SW 1271 (cell line): ENCODE measurements around the gene SND1.

Experiments used
- DNase-seq, 2 experiments: peaks; one replicate each; lab custom pipeline; 2025; lab: John Stamatoyannopoulos, UW

Gene SND1

GRCh38 chr7:127905491-127906330, 253.7 kb downstream of the SND1 start:
- peak in 1 of 2 experiments; percentile 25 for DNase-seq

DNA sequence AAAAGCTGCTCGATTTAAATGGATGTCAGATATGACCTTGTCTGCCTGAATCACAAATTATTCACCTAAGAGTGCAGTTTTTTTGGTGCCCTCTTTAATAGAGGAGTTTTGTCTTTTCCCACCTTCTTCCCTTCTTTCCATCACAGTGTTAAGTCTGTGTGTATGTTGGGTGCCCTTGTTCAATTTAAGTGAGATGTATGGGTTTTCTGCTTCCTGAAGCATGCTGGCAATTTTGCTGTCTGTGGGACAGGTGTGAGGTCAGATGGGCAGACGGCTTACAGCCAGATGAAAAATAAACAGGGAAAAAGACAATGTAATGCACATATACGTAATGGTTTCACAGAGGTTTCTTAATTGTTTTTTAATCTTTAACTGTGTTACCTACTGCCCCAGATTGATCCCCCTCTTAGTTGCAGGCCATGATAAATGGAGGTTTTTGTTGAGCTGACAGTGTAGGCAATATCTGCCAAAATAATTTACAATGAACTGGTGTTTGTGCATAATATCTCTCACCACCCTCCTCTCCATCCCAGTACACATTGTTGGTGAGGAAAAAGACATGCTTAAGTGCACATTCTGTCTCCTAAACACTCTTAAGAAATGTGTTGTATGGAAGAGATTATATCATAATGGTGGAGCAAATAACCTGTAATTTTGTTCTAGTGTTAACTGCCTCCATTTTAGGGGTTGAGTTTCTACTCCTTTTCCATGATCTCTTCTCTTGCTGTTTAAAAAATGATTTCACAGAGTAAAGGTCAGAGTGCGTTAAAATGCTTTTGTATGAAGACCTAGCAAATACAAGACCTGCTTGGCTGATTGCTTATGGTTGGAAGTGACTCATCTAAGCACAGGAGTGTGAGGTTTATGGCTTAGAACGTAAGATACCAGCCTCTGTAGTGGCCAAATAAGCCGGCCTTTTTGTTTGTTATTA, 255.4 kb downstream of the SND1 start:
- no peak for DNase-seq

GRCh38 chr7:127908430-127909258, 256.6 kb downstream of the SND1 start:
- no peak for DNase-seq

DNA sequence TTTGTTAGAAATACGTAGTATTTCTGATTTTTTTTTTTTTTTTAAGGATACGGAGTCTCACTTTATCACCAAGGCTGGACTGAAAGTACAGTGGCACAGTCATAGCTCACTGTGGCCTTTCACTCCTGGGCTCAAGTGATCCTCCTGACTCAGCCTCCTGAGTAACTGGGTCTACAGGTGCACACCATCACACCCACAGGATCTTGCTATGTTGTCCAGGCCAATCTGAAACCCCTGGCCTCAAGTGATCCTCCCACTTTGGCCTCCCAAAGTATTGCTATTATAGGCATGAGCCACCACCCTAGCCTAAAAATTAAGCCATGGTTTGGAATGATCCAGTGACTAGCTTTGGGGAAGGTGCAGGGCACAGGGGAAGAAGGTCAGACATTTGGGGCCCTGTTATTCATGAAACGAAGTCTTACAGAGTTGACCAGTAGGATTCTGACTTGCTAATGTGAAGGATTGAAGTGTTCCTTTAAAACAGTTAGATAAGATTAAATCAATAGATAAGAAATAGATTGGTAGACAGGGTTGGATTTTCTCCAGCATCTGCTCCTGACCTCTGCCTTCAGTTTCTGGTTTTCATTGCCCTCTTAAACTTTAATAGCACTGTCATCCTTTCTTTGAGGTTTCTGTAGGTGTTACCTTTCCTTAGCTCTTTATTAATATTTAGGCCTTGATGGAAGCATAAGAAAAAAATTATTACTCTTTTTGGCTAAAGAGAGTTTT, 257.6 kb downstream of the SND1 start:
- DNase-seq: no peak

DNA sequence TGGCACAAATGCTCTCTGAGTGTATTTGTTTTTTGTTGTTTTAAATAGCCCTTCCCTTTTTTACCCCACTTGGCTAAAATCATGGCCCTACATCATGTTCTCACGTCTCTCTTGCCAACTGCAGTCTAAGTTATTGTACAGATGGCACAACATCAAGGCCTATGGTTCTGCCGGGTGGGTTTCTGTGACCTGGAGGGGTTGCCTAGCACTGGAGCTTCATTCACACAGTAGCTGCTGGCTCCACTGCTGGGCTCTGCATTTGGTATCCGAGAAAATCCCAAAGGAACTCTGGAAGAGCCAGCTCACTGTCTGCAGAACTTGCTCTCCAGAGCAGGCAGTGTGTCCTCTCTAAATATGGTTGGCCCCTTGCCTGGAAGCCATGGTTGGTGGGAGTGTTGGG, 258.7 kb downstream of the SND1 start:
- DNase-seq: no peak

DNA sequence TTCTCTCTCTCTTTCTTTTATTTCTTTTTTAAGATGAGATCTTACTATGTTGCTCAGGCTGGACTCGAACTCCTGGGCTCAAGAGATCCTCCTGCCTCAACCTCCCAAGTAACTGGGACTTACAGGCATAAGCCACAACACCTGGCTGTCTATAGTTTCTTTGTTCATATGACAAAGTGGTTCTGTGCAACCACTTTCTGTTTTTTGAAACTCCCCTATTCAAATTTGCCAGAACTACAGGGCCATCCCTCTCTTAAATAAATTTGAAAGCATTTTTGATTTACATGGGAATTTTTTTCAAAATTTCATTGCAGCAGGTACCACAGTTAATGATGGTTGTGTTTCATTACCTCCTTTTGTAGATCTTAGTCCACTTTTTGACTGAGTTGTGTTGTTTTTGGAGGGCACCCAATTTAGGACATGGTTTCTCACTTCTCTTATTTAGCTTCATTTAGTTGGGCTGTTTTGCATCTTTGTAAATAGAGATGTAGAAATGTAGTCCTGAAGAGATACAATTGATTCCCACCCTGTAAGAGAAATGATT, 260.0 kb downstream of the SND1 start:
- DNase-seq: no peak

DNA sequence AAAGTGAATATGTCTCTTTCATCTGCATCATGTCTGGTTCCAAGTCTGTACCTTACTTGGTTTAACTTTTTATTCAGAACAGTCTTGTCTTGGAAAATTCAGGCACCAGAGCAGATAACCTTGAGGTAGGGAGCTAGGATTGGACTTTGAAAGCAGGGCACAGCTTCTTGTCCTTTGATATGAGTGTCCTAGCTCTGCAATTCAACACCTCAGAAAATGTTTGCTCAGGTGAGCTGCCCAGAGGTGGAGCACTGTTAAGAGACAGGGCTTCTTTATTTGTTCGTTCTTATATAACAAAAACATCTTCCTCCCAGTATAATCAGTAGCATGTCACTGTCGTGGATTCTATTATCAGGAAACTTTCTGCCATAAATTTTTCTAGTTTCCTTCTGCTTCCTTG, 260.9 kb downstream of the SND1 start:
- no peak for DNase-seq

GRCh38 chr7:127913686-127914085, 261.7 kb downstream of the SND1 start:
- no peak for DNase-seq

DNA sequence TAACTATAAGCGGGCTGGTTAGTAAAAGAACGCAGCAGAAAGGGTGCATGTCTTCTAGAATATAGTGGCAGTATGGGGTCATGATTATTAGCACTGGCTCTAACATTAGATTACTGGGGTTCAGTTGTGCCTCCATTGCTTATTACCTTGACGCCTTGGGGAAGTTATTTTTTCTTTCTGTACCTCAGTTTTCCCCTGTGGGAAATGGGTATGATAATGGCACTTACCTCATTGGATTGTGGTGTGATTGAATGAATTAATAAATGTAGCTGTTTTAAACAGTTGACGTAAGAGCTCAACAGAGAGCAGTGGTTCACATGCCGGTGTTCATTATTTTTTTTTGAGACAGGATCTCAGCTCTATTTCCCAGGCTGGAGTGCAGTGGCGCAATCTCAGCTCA, 262.7 kb downstream of the SND1 start:
- DNase-seq: no peak

DNA sequence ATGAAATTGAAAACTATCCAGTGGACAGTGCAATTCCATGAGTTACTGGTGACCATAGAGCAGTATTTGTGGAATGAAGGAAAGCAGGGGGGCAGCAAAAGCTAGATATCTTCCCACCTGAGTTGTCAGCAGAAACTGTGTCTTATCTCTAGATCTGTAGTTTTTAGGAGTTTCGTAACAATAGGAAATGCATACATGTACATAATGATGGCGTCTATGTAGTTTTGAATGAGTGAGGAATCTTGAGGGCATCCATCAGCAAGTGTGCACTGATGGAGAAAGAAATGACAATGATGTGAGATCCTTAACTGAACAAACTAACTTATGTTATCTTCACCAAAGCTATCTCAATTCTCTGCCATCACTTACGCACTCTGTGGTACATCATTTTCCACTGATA, 264.7 kb downstream of the SND1 start:
- DNase-seq: no peak

DNA sequence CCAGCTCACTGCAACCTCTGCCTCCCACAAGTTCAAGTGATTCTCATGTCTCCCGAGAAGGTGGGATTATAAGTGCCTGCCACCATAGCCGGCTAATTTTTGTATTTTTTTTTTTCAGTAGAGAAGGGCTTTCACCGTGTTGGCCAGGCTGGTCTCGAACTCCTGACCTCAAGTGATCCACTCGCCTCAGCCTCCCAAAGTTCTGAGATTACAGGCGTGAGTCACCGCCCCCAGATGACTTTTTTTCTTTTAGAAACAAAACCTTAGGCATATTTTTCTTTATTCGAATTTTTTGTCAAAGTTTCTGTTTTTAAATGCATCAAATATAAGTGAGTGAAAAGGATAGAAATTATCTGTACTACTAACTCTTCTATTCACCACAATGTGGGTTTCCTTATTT, 266.1 kb downstream of the SND1 start:
- no peak for DNase-seq

DNA sequence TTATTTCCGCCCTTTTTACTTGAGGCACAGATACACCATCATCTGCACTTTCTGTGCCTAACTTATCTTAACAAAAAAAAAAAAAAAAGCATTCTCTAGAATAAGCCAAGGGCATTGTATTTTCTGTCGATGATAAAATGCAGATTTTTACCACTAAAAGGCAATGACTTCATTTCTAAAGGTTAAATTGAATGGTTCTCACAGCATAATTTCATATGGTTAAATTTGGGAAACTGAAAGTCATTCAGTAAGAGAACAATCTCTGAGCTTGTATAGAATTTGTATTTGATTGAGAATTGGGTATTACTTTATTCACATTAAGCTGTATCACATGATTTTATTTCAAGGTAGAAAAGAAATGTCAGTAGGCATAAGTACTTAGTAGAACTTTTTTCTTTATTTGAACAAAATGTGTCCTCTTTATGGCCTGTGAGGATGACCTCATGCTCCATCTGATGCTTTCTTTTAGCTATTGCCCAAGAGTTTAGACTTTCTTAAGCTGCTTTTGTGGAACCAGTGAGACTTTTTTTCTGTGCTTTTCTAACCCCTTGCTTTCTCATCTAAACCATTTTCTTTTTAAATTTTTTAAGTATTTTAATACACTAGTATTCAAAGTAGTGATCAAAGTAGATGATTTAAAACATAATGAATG, 268.9 kb downstream of the SND1 start:
- DNase-seq: no peak

DNA sequence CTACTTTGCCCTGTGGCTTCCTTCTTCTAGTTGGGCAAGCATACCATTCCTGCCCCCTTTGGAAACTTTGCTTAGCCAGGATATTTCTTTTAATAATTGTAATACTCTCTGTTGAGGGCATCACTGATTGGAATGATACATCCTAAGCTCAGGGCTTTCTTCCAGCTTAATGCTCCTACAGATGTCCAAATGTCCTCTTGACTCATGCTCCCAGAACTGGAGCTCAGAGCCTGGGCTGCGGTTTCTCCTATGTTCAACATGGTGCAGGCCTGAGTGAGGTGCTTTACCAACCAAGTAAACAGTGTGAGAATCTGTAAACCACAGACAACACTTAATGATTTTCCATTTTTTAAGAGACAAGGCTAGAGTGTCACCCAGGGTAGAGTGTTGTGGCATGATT, 270.7 kb downstream of the SND1 start:
- DNase-seq: no peak

DNA sequence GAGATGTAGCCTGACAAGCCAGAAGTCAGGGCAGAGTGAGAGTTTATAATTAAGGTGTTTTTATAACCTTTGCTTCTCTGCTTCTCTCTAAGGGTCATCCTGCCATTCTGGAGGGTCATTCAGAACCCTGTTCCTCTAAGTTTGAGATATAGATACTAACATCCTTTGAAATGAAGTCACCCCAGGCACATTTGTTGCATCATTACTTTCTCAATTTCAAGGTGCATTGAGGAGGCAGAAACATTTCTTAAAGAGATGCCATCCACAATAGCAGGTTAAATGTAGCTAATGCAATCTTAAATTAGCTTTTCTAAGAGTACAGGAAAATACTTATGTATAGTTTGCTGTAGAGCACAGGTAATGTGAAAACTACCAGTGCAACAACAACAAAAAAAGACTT, 272.9 kb downstream of the SND1 start:
- DNase-seq: no peak

DNA sequence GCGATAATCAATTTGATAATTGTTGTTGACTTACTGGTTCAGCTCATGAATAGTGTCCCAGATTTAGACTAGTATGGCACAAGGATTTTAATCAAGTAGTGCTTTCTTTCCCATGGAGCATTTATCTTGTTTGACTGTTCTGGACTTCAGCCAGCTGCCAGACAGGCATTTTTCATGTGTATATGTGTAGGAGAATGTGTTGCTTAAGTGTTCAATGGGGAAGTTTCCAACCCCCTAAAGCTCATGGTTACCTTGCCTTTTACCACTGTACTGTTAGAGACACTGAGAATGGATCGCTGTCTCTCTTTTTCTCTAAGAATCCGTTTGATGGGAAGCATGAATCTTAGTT, 275.3 kb downstream of the SND1 start:
- DNase-seq: no peak

- no peak for DNase-seq
Observed at GRCh38 chr7:127928222-127928621, 276.2 kb downstream of the SND1 start.

- DNase-seq: no peak
Observed at GRCh38 chr7:127928852-127929251, 276.9 kb downstream of the SND1 start.

GRCh38 chr7:127930341-127931328, 278.6 kb downstream of the SND1 start:
- no peak for DNase-seq

GRCh38 chr7:127932076-127932475, 280.1 kb downstream of the SND1 start:
- DNase-seq: no peak

DNA sequence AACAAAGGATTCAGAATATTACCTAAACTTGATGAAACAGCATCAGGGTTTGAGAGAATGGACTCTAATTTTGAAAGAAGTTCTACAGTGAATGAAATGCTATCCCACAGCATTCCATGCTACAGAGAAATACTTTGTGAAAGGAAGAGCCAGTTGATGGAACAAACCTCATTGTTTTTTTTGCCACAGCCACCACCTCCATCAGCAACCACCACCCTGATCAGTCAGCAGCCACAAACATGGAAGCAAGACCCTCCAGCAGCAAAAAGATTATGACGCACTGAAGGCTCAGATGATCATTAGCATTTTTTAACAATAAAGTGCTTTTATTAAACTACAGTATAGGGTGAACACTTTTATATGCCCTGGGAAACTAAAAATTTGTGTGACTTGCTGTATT, 280.5 kb downstream of the SND1 start:
- no peak for DNase-seq
